PC-9 (cell line): ENCODE results near the gene C11orf58.

Experiments
- CTCF ChIP-seq: fragments of 200-600 bp; sonication (generic); conservative IDR thresholded peaks from 2 replicates; pipeline ENCODE4 v1.6.1; 2017; ENCODE audit warnings: mixed run types, antibody characterized with exemption, mild to moderate bottlenecking, moderate library complexity
- EZH2 ChIP-seq: fragments of 200-600 bp; sonication (generic); IDR thresholded peaks from 2 replicates; pipeline ENCODE4 v1.8.0; 2017; ENCODE audit warnings: antibody characterized with exemption, low read depth

GRCh38 chr11:16777613-16777975, 39.1 kb downstream of the C11orf58 start:
- TF ChIP-seq CTCF: no peak
- no peak for TF ChIP-seq EZH2
